Measurements from ENCODE around the gene ARID4B. TPM values are rescaled to one million over a fixed set of nuclear protein-coding genes. Genes with fewer than 3 reads are reported as not detected.

Gene ARID4B, protein sequence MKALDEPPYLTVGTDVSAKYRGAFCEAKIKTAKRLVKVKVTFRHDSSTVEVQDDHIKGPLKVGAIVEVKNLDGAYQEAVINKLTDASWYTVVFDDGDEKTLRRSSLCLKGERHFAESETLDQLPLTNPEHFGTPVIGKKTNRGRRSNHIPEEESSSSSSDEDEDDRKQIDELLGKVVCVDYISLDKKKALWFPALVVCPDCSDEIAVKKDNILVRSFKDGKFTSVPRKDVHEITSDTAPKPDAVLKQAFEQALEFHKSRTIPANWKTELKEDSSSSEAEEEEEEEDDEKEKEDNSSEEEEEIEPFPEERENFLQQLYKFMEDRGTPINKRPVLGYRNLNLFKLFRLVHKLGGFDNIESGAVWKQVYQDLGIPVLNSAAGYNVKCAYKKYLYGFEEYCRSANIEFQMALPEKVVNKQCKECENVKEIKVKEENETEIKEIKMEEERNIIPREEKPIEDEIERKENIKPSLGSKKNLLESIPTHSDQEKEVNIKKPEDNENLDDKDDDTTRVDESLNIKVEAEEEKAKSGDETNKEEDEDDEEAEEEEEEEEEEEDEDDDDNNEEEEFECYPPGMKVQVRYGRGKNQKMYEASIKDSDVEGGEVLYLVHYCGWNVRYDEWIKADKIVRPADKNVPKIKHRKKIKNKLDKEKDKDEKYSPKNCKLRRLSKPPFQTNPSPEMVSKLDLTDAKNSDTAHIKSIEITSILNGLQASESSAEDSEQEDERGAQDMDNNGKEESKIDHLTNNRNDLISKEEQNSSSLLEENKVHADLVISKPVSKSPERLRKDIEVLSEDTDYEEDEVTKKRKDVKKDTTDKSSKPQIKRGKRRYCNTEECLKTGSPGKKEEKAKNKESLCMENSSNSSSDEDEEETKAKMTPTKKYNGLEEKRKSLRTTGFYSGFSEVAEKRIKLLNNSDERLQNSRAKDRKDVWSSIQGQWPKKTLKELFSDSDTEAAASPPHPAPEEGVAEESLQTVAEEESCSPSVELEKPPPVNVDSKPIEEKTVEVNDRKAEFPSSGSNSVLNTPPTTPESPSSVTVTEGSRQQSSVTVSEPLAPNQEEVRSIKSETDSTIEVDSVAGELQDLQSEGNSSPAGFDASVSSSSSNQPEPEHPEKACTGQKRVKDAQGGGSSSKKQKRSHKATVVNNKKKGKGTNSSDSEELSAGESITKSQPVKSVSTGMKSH (N-terminal part only)
- total RNA-seq (10 to 100 TPM; 30.1 to 41.7 (median 38.4) TPM), polyA plus RNA-seq (10 to 100 TPM in 1 of 3 donors, 1 to 10 TPM in 2; 8.1 to 15.9 (median 9.0) TPM)

DNA sequence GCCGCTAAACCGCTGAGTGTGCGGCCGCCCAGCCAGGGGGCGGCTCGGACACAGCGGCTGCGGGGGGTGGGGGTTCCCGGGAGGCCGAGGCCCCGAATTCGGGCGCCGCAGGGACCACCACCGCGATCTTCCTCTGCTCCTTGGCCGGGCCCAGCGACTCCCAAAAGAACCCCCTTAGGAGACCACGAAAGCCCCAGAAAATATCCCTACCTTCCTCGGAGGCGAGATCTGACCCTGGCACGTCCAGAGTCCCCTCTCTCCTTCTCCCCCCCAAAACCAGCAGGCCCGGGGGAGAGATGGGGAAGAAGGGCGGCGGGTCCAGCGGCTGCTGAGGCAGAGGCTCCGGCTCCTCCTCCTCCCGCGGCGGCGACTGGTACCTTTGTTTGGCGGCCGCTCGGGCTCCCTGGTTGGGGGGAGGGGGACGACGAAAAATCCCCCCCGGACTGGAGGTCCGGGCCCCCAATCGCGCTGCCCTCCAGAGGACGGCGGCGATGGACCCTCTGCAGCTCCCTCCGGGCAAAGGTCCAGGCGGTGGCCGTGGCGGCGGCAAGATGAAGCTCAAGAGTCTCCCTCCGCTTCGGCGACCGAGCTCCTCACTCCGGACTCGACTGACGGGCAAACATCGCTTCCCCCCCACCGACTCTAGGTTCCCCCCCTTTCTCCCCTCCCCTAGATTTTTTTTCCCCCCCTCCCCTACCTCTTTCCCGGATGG, at the start of gene ARID4B:
Gene ARID4B, minus strand, starts transcription at position 621 of the 712 bp plus-strand sequence. CDS start 1,260 bp downstream, outside the sequence.
- H3K27me3 ChIP-seq, result no peaks in the 10 kb centered on the region
- no peaks in the 10 kb centered on the region for H3K36me3 ChIP-seq
- 0 to 1% methylated on average over 58 of the region's 58 CpGs for WGBS, 2 donors
- H3K4me3 ChIP-seq, result peak within 1 kb of the TSS; percentile 80 to 98 (median 90)
- H3K27ac ChIP-seq, result peak within 1 kb of the TSS; percentile 97 to 98 (median 98)
- H3K9me3 ChIP-seq, result no peaks in the 10 kb centered on the region
- intact Hi-C loops (cut with DNase I), result loop anchor here (1.0 to 5.0 kb wide), 5 partner anchors 40 to 175 kb away; partner anchors contain the start of genes B3GALNT2, RBM34 and TBCE
- TF ChIP-seq EP300 (IDR thresholded peaks at IDR 0.05), result no peak
- TF ChIP-seq POLR2A (IDR thresholded peaks at IDR 0.05), result peak; percentile 72 to 84
- peak; percentile 86 to 96 (median 90) for TF ChIP-seq POLR2AphosphoS5 (IDR thresholded peaks at IDR 0.05)
- TF ChIP-seq, protein P1, sequence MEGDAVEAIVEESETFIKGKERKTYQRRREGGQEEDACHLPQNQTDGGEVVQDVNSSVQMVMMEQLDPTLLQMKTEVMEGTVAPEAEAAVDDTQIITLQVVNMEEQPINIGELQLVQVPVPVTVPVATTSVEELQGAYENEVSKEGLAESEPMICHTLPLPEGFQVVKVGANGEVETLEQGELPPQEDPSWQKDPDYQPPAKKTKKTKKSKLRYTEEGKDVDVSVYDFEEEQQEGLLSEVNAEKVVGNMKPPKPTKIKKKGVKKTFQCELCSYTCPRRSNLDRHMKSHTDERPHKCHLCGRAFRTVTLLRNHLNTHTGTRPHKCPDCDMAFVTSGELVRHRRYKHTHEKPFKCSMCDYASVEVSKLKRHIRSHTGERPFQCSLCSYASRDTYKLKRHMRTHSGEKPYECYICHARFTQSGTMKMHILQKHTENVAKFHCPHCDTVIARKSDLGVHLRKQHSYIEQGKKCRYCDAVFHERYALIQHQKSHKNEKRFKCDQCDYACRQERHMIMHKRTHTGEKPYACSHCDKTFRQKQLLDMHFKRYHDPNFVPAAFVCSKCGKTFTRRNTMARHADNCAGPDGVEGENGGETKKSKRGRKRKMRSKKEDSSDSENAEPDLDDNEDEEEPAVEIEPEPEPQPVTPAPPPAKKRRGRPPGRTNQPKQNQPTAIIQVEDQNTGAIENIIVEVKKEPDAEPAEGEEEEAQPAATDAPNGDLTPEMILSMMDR (IDR thresholded peaks at IDR 0.05), result no peak
- no peak for DNase-seq
- peaks cover 6 to 68% (median 66%) of the 10 kb centered on the region in 4 donors for H3K4me1 ChIP-seq

DNA sequence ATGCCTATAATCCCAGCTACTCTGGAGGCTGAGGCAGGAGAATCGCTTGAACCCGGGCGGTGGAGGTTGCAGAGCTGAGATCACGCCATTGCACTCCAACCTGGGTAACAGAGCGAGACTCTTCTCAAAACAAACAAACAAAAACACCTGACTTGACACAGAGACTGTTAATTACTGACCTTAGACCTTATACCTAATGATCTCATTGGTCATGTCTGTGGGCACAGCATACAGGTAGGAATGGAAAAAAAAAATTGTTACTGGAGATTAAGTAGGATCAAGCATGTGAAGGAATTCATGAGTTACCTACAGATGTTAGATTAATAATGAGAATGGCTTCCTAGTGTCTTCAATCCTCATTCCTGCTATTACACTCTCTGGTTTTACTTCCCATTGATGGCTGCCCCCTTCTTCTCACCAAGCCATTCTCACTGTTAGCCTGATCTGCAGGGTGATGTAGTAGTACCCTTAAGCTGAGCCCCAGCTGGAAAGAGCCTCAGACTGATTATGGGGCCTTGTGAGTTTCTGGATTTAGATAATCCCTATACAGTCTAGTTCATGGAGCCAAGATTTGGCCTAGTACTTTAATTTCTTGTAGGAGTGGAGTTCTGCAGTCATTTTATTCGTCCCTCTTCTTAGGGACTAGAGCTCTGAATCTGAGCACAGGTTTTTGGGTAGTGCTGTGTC, 48.1 kb upstream of the ARID4B start:
- WGBS, 2 donors, result 95 to 96% methylated on average over 6 of the region's 6 CpGs
- Histone ChIP-seq H3K27me3 (no peaks in the 10 kb centered on the region), H3K9me3 (no peaks in the 10 kb centered on the region), H3K4me1 (no peaks in the 10 kb centered on the region), H3K4me3 (no peak overlapping the region), H3K36me3 (peaks cover 0 to 25% (median 3%) of the 10 kb centered on the region in 4 donors), H3K27ac (no peak overlapping the region)
- intact Hi-C loops (cut with DNase I), result no loop called here
- TF ChIP-seq EP300 (IDR thresholded peaks at IDR 0.05), result no peak
- TF ChIP-seq POLR2A (IDR thresholded peaks at IDR 0.05), result no peak
- no peak for TF ChIP-seq POLR2AphosphoS5 (IDR thresholded peaks at IDR 0.05)
- TF ChIP-seq, protein P1 (IDR thresholded peaks at IDR 0.05), result no peak
- DNase-seq, result no peak

DNA sequence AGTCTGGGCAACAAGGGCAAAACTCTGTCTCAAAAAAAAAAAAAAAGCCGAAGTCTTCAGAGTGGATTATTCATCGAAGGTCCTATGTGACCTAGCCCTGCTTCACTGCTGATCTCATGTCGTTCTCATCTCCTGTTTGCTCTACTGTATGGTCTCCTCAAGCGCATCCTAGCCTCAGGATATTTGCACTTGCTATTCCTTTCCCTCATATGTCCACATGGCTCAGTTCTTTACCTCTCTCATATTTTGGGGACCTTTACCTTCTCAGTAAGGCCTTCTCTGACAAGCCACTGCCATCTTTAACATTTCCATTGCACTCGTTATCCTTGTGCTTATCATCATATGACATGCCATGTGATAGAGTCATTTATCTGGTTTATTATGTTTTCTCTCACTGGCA, 41.8 kb upstream of the ARID4B start:
- intact Hi-C loops (cut with DNase I), result loop anchor here (5.0 kb wide), 1 partner anchor 47 kb away; no protein-coding TSS in a partner anchor
- TF ChIP-seq POLR2A (IDR thresholded peaks at IDR 0.05) (no peak), EP300 (IDR thresholded peaks at IDR 0.05) (no peak), POLR2AphosphoS5 (IDR thresholded peaks at IDR 0.05) (no peak)
- TF ChIP-seq, protein P1 (IDR thresholded peaks at IDR 0.05), result no peak
- no peak overlapping the region for H3K27ac ChIP-seq
- H3K36me3 ChIP-seq, result no peaks in the 10 kb centered on the region
- H3K4me1 ChIP-seq, result peaks cover 0 to 7% (median 6%) of the 10 kb centered on the region in 4 donors
- H3K27me3 ChIP-seq, result no peaks in the 10 kb centered on the region
- no peak for DNase-seq
- no peak overlapping the region for H3K4me3 ChIP-seq
- no peaks in the 10 kb centered on the region for H3K9me3 ChIP-seq
- 83 to 91% methylated on average over 5 of the region's 5 CpGs for WGBS, 2 donors

Data from sigmoid colon (tissue), 7 donors.